Measurements from ENCODE around the gene LRR1.

GRCh38 chr14:49623387-49623786, 24.6 kb downstream of the LRR1 start:
- TF ChIP-seq POLR2A (IDR thresholded peaks at IDR 0.05) (no peak), CTCF (IDR thresholded peaks at IDR 0.05) (no peak)

Measured in Peyer's patch (tissue), 4 donors.